Measurements from ENCODE around the gene UQCC2.

DNA sequence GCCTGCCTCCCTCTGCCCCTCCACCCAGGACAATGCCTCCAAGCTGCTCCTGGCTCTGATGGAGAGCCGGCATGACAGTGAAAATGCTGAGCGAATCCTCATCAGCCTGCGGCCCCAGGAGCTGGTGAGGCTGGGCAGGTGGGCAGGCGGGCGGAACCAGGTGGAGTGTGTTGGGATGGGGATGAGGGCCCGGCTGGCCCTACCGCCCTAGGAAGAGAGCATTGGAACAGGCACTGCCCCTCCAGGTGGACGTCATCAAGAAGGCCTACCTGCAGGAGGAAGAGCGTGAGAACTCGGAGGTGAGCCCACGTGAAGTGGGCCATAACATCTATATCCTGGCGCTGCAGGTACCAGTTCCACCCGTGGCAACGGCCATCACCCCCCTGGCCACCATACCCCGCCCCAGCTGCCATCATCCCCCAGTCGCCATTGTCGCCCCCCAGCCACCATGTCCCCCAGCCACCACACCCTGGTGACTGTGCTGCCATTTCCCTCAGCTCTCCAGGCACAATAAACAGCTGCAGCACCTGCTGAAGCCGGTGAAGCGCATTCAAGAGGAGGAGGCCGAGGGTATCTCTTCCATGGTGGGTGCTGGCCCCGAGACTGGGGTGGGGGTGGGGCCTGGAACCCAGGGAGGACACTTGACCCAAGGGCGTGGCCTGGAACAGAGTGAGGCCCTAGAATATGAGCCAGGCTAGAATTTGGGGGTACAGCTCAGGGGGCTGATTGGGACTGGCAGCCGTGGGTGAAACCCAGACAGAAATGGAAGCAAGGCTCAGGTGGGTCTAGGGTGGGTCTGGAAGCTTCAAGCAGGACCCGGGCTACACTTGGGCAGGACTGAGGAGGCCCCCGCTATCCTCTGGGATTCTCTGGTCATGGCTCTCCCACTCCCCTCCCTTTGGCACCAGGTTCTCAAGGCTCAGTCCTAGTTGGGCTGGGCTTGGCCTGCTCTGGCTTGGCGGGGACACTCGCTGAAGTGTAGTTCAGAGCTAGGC is 24.2 kb downstream of the UQCC2 start:
- TF ChIP-seq CTCF (IDR thresholded peaks at IDR 0.05) (no peak), POLR2A (IDR thresholded peaks at IDR 0.05) (no peak)
